Nephron (organoid): ENCODE measurements around the gene FAM161A.
"Not testable (repeated sequence)": the region's sequence is repeated elsewhere in the genome, so short reads cannot be mapped to it uniquely, and the experiment has no call there.

Experiments
- H3K27ac Mint-ChIP-seq, 3 experiments: 2 replicates each; pipeline ENCODE4 v1.8.0; 2020; ENCODE audit warnings: mixed read lengths in 3 of 3, mild to moderate bottlenecking in 2 of 3, moderate library complexity in 1 of 3
- H3K27me3 Mint-ChIP-seq: 2 replicates; pipeline ENCODE4 v1.8.0; 2021; ENCODE audit warnings: low read depth, mild to moderate bottlenecking, moderate library complexity, mixed read lengths
- H3K36me3 Mint-ChIP-seq: 2 replicates; pipeline ENCODE4 v1.8.0; 2020; ENCODE audit warnings: low read depth, mixed read lengths
- H3K4me1 Mint-ChIP-seq: 2 replicates; pipeline ENCODE4 v1.8.0; 2020; ENCODE audit warnings: mixed read lengths
- H3K4me3 Mint-ChIP-seq, 3 experiments: 2 replicates each; pipeline ENCODE4 v1.8.0; 2020; ENCODE audit warnings: mild to moderate bottlenecking in 3 of 3, mixed read lengths in 3 of 3, moderate library complexity in 2 of 3
- H3K9me3 Mint-ChIP-seq: 2 replicates; pipeline ENCODE4 v1.8.0; 2020; ENCODE audit warnings: mixed read lengths
- CTCF ChIP-seq, 3 experiments: fragments of 200-600 bp; sonication (generic); IDR thresholded peaks; one replicate each; pipeline ENCODE4 v1.5.0; 2021; ENCODE audit warnings: antibody characterized with exemption in 3 of 3; ENCODE audit not compliant: unreplicated experiment in 3 of 3

Gene FAM161A

GRCh38 chr2:61816480-61817355 is 37.1 kb downstream of the FAM161A start:
- peaks cover 14% of the 10 kb centered on the region for H3K4me1 Mint-ChIP-seq
- H3K9me3 Mint-ChIP-seq, result no peaks in the 10 kb centered on the region
- H3K36me3 Mint-ChIP-seq, result no peaks in the 10 kb centered on the region
- H3K27ac Mint-ChIP-seq, result peak overlapping the region in 1 of 3 experiments; percentile 18
- H3K27me3 Mint-ChIP-seq, result peaks cover 18% of the 10 kb centered on the region
- H3K4me3 Mint-ChIP-seq, result no peak overlapping the region
- TF ChIP-seq CTCF (IDR thresholded peaks at IDR 0.05; ENCODE audit: unreplicated experiment in 3 of 3), result no peak

GRCh38 chr2:61814539-61815160 is 39.2 kb downstream of the FAM161A start:
- H3K27me3 Mint-ChIP-seq, result peaks cover 20% of the 10 kb centered on the region
- H3K9me3 Mint-ChIP-seq, result no peaks in the 10 kb centered on the region
- H3K4me3 Mint-ChIP-seq, result no peak overlapping the region
- peaks cover 15% of the 10 kb centered on the region for H3K4me1 Mint-ChIP-seq
- no peaks in the 10 kb centered on the region for H3K36me3 Mint-ChIP-seq
- H3K27ac Mint-ChIP-seq, result no peak overlapping the region
- no peak for TF ChIP-seq CTCF (IDR thresholded peaks at IDR 0.05; ENCODE audit: unreplicated experiment in 3 of 3)

GRCh38 chr2:61813314-61813713 is 40.5 kb downstream of the FAM161A start:
- H3K4me1 Mint-ChIP-seq, result peaks cover 15% of the 10 kb centered on the region
- not testable (repeated sequence) for H3K4me3 Mint-ChIP-seq, H3K9me3 Mint-ChIP-seq, H3K27ac Mint-ChIP-seq, H3K36me3 Mint-ChIP-seq
- peaks cover 20% of the 10 kb centered on the region for H3K27me3 Mint-ChIP-seq

GRCh38 chr2:61811821-61812220 is 42.0 kb downstream of the FAM161A start:
- Mint-ChIP-seq H3K4me3 (no peak overlapping the region), H3K36me3 (no peaks in the 10 kb centered on the region), H3K4me1 (peaks cover 12% of the 10 kb centered on the region), H3K9me3 (no peaks in the 10 kb centered on the region), H3K27me3 (peaks cover 20% of the 10 kb centered on the region), H3K27ac (peak overlapping the region in 1 of 3 experiments; percentile 1)
- no peak for TF ChIP-seq CTCF (IDR thresholded peaks at IDR 0.05; ENCODE audit: unreplicated experiment in 3 of 3)

- not testable (repeated sequence) for H3K36me3 Mint-ChIP-seq, H3K4me3 Mint-ChIP-seq, H3K9me3 Mint-ChIP-seq, H3K4me1 Mint-ChIP-seq, H3K27ac Mint-ChIP-seq
- H3K27me3 Mint-ChIP-seq, result peaks cover 15% of the 10 kb centered on the region
These were observed 43.7 kb downstream of the FAM161A start for GRCh38 chr2:61810203-61810602.

- H3K36me3 Mint-ChIP-seq, result not testable (repeated sequence)
These were observed 45.2 kb downstream of the FAM161A start for GRCh38 chr2:61808693-61809092.

GRCh38 chr2:61807036-61807757 is 46.7 kb downstream of the FAM161A start:
- no peaks in the 10 kb centered on the region for H3K36me3 Mint-ChIP-seq
- peaks cover 5% of the 10 kb centered on the region for H3K4me1 Mint-ChIP-seq
- H3K27me3 Mint-ChIP-seq, result peaks cover 7% of the 10 kb centered on the region
- no peaks in the 10 kb centered on the region for H3K9me3 Mint-ChIP-seq
- H3K4me3 Mint-ChIP-seq, result no peak overlapping the region
- H3K27ac Mint-ChIP-seq, result no peak overlapping the region
- no peak for TF ChIP-seq CTCF (IDR thresholded peaks at IDR 0.05; ENCODE audit: unreplicated experiment in 3 of 3)

More at GRCh38 chr2:61808693-61809092, 45.2 kb downstream of the FAM161A start:
- H3K27me3 Mint-ChIP-seq, H3K4me3 Mint-ChIP-seq, H3K27ac Mint-ChIP-seq, H3K4me1 Mint-ChIP-seq, H3K9me3 Mint-ChIP-seq: not testable (repeated sequence)
